ENCODE measurements around the gene CXCL12.

The CXCL12 gene

GRCh38 chr10:44384601-44385025, 284 bp downstream of the CXCL12 start:
- Histone ChIP-seq H2AFZ (ENCODE audit: low read depth, low read length) (no peak overlapping the region), H3K79me2 (ENCODE audit: low read length) (no peaks in the 10 kb centered on the region), H4K20me1 (ENCODE audit: insufficient read depth, low read length) (no peaks in the 10 kb centered on the region), H3K27ac (ENCODE audit: low read length) (no peak overlapping the region), H3K9me3 (ENCODE audit: insufficient read depth, low read length) (no peaks in the 10 kb centered on the region), H3K36me3 (replicated peaks; ENCODE audit: low read depth, low read length) (no peaks in the 10 kb centered on the region), H3K4me2 (ENCODE audit: low read length) (no peak overlapping the region), H3K27me3 (ENCODE audit: low read depth, low read length) (no peaks in the 10 kb centered on the region), H3K4me1 (ENCODE audit: low read length) (peaks cover under 1% of the 10 kb centered on the region; the same call in 1 of the 2 replicates), H3K4me3 (ENCODE audit: low read length) (no peak overlapping the region), H3K9ac (ENCODE audit: low read length) (no peak overlapping the region)
- TF ChIP-seq EZH2phosphoT487 (IDR thresholded peaks at IDR 0.05; ENCODE audit: low read depth) (no peak), CTCF (IDR thresholded peaks at IDR 0.05; ENCODE audit: low read depth, low read length) (no peak)

- Histone ChIP-seq H3K4me2 (ENCODE audit: low read length) (no peak overlapping the region), H3K79me2 (ENCODE audit: low read length) (no peaks in the 10 kb centered on the region)
Observed at GRCh38 chr10:44383749-44384600, 922 bp downstream of the CXCL12 start.

GRCh38 chr10:44382981-44383748, 1.7 kb downstream of the CXCL12 start:
- Histone ChIP-seq H3K27ac (ENCODE audit: low read length) (no peak overlapping the region), H3K4me3 (ENCODE audit: low read length) (no peak overlapping the region)
- no peak for TF ChIP-seq EZH2phosphoT487 (IDR thresholded peaks at IDR 0.05; ENCODE audit: low read depth)
- no peak for TF ChIP-seq CTCF (IDR thresholded peaks at IDR 0.05; ENCODE audit: low read depth, low read length)

More at GRCh38 chr10:44383749-44384600, 922 bp downstream of the CXCL12 start:
- Histone ChIP-seq H3K4me1 (ENCODE audit: low read length) (no peaks in the 10 kb centered on the region), H3K9ac (ENCODE audit: low read length) (no peak overlapping the region), H3K36me3 (replicated peaks; ENCODE audit: low read depth, low read length) (no peaks in the 10 kb centered on the region), H2AFZ (ENCODE audit: low read depth, low read length) (no peak overlapping the region), H3K27ac (ENCODE audit: low read length) (no peak overlapping the region), H3K4me3 (ENCODE audit: low read length) (no peak overlapping the region), H3K9me3 (ENCODE audit: insufficient read depth, low read length) (no peaks in the 10 kb centered on the region), H4K20me1 (ENCODE audit: insufficient read depth, low read length) (no peaks in the 10 kb centered on the region), H3K27me3 (ENCODE audit: low read depth, low read length) (no peaks in the 10 kb centered on the region)
- no peak for TF ChIP-seq CTCF (IDR thresholded peaks at IDR 0.05; ENCODE audit: low read depth, low read length)
- TF ChIP-seq EZH2phosphoT487 (IDR thresholded peaks at IDR 0.05; ENCODE audit: low read depth) = no peak

More at GRCh38 chr10:44382981-44383748, 1.7 kb downstream of the CXCL12 start:
- Histone ChIP-seq H3K36me3 (replicated peaks; ENCODE audit: low read depth, low read length) (no peaks in the 10 kb centered on the region), H3K27me3 (ENCODE audit: low read depth, low read length) (no peaks in the 10 kb centered on the region), H2AFZ (ENCODE audit: low read depth, low read length) (no peak overlapping the region), H3K9ac (ENCODE audit: low read length) (no peak overlapping the region), H3K79me2 (ENCODE audit: low read length) (no peaks in the 10 kb centered on the region), H4K20me1 (ENCODE audit: insufficient read depth, low read length) (no peaks in the 10 kb centered on the region), H3K9me3 (ENCODE audit: insufficient read depth, low read length) (no peaks in the 10 kb centered on the region), H3K4me1 (ENCODE audit: low read length) (no peaks in the 10 kb centered on the region), H3K4me2 (ENCODE audit: low read length) (no peak overlapping the region)

All from OCI-LY3 (cell line).